Right atrium auricular region (tissue), 2 donors: ENCODE measurements around the gene PAQR4. TPM values are rescaled to one million over a fixed set of nuclear protein-coding genes. Genes with fewer than 3 reads are reported as not detected.

Experiments
- DNase-seq: peaks from one replicate; pipeline ENCODE4 v3.0.0-alpha.2; 2019; ENCODE audit warnings: low spot score
- H3K27ac ChIP-seq, 2 donors: fragments of 200-600 bp; sonication (generic); 1 replicate in 1 of 2; 2 replicates in 1 of 2; pipeline ENCODE4 v1.5.1; 2016 to 2019
- H3K27me3 ChIP-seq, 2 donors: fragments of 200-600 bp; sonication (generic); one replicate each; pipeline versions ENCODE4 v1.5.1 to v1.6.0; 2017 to 2019
- H3K36me3 ChIP-seq: fragments of 200-600 bp; sonication (generic); one replicate; pipeline ENCODE4 v1.5.1; 2016
- H3K4me1 ChIP-seq, 2 donors: fragments of 200-600 bp; sonication (generic); one replicate each; pipeline versions ENCODE4 v1.5.1 to v1.6.0; 2017 to 2019
- H3K4me3 ChIP-seq, 2 donors: fragments of 200-600 bp; sonication (generic); 1 replicate in 1 of 2; 2 replicates in 1 of 2; pipeline ENCODE4 v1.5.1; 2017 to 2019; ENCODE audit warnings: mild to moderate bottlenecking in 1 of 2, moderate library complexity in 1 of 2
- H3K9me3 ChIP-seq, 2 donors: fragments of 200-600 bp; sonication (generic); one replicate each; pipeline ENCODE4 v1.5.1; 2019
- total RNA-seq, 2 donors: library from RNA; depleted of rRNA; stranded (reverse); fragments of >200 nt; gene quantifications; one replicate each; pipeline ENCODE4 v1.1.0, GENCODE V29; 2016
- TF ChIP-seq, protein P1 (sequence below), 2 donors: fragments of 200-600 bp; sonication (generic); IDR thresholded peaks; one replicate each; pipeline ENCODE4 v1.5.1; 2019; ENCODE audit warnings: antibody characterized with exemption in 2 of 2

PAQR4 gene
- total RNA-seq, 2 donors from 2014 or later, result 4.7 to 5.9 TPM

GRCh38 chr16:2933136-2933535, 36.0 kb upstream of the PAQR4 start:
- H3K36me3 ChIP-seq, result peaks cover 65% of the 10 kb centered on the region
- TF ChIP-seq, protein P1, sequence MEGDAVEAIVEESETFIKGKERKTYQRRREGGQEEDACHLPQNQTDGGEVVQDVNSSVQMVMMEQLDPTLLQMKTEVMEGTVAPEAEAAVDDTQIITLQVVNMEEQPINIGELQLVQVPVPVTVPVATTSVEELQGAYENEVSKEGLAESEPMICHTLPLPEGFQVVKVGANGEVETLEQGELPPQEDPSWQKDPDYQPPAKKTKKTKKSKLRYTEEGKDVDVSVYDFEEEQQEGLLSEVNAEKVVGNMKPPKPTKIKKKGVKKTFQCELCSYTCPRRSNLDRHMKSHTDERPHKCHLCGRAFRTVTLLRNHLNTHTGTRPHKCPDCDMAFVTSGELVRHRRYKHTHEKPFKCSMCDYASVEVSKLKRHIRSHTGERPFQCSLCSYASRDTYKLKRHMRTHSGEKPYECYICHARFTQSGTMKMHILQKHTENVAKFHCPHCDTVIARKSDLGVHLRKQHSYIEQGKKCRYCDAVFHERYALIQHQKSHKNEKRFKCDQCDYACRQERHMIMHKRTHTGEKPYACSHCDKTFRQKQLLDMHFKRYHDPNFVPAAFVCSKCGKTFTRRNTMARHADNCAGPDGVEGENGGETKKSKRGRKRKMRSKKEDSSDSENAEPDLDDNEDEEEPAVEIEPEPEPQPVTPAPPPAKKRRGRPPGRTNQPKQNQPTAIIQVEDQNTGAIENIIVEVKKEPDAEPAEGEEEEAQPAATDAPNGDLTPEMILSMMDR (IDR thresholded peaks at IDR 0.05), result no peak
- H3K4me1 ChIP-seq, result no peaks in the 10 kb centered on the region
- H3K27me3 ChIP-seq, result no peaks in the 10 kb centered on the region
- H3K27ac ChIP-seq, result no peak overlapping the region
- no peak for DNase-seq
- H3K4me3 ChIP-seq, result no peak overlapping the region
- H3K9me3 ChIP-seq, result no peaks in the 10 kb centered on the region

- Histone ChIP-seq H3K27me3 (no peaks in the 10 kb centered on the region), H3K36me3 (peaks cover 70% of the 10 kb centered on the region), H3K4me3 (no peak overlapping the region), H3K4me1 (no peaks in the 10 kb centered on the region), H3K27ac (no peak overlapping the region), H3K9me3 (no peaks in the 10 kb centered on the region)
- TF ChIP-seq, protein P1 (IDR thresholded peaks at IDR 0.05), result no peak
- no peak for DNase-seq
Measured at GRCh38 chr16:2933701-2934100, 35.4 kb upstream of the PAQR4 start.

- DNase-seq, result no peak
- TF ChIP-seq, protein P1 (IDR thresholded peaks at IDR 0.05), result no peak
- Histone ChIP-seq H3K36me3 (peaks cover 78% of the 10 kb centered on the region), H3K9me3 (no peaks in the 10 kb centered on the region), H3K4me1 (no peaks in the 10 kb centered on the region), H3K27me3 (no peaks in the 10 kb centered on the region), H3K4me3 (no peak overlapping the region), H3K27ac (no peak overlapping the region)
Measured at GRCh38 chr16:2934450-2934849, 34.7 kb upstream of the PAQR4 start.

GRCh38 chr16:2936436-2937011, 32.6 kb upstream of the PAQR4 start:
- TF ChIP-seq, protein P1 (IDR thresholded peaks at IDR 0.05), result no peak
- Histone ChIP-seq H3K27me3 (no peaks in the 10 kb centered on the region), H3K4me3 (no peak overlapping the region), H3K9me3 (no peaks in the 10 kb centered on the region), H3K36me3 (peaks cover 79% of the 10 kb centered on the region), H3K4me1 (no peaks in the 10 kb centered on the region), H3K27ac (no peak overlapping the region)
- DNase-seq, result no peak

DNA sequence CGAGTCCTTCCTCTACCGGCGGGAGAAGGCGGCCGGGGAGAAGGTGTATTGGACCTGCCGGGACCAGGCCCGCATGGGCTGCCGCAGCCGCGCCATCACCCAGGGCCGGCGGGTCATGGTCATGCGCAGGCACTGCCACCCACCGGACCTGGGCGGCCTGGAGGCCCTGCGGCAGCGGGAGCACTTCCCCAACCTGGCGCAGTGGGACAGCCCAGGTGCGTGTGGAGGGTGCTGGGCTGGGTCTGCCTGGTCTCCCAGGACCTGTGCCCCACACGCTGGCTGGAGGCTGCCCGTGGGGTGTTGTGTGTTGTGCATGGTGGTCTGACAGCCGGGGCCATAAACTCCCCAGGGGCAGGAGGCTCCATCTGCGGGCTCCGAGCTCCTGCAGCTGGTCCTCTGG, 32.0 kb upstream of the PAQR4 start:
- TF ChIP-seq, protein P1 (IDR thresholded peaks at IDR 0.05), result no peak
- H3K27me3 ChIP-seq, result no peaks in the 10 kb centered on the region
- H3K9me3 ChIP-seq, result no peaks in the 10 kb centered on the region
- H3K4me1 ChIP-seq, result no peaks in the 10 kb centered on the region
- no peak overlapping the region for H3K27ac ChIP-seq
- H3K4me3 ChIP-seq, result no peak overlapping the region
- H3K36me3 ChIP-seq, result peaks cover 82% of the 10 kb centered on the region
- DNase-seq, result no peak

GRCh38 chr16:2938206-2938605, 30.9 kb upstream of the PAQR4 start:
- no peak overlapping the region for H3K27ac ChIP-seq
- H3K4me3 ChIP-seq, result no peak overlapping the region
- H3K9me3 ChIP-seq, result no peaks in the 10 kb centered on the region
- TF ChIP-seq, protein P1 (IDR thresholded peaks at IDR 0.05), result no peak
- H3K4me1 ChIP-seq, result no peaks in the 10 kb centered on the region
- no peak for DNase-seq
- H3K36me3 ChIP-seq, result peaks cover 89% of the 10 kb centered on the region
- H3K27me3 ChIP-seq, result no peaks in the 10 kb centered on the region
